Cardiac fibroblast (primary cell): ENCODE measurements around the gene RNASE12.

ENCODE experiments used
- DNase-seq, 2 donors: peaks; one replicate each; pipeline versions ENCODE4 v3.0.0 to v3.0.0-alpha.2; 2010; ENCODE audit warnings: low read depth in 2 of 2
- H3K4me3 ChIP-seq, 2 donors: replicated peaks in 1 of 2; 1 replicate in 1 of 2; 2 replicates in 1 of 2; pipeline ENCODE4 v1.5.1; 2011; ENCODE audit warnings: low read depth in 2 of 2, low read length in 2 of 2, mild to moderate bottlenecking in 2 of 2, moderate library complexity in 1 of 2
- TF ChIP-seq, protein P1 (sequence below): IDR thresholded peaks from one replicate; pipeline ENCODE4 v1.5.1; 2011; ENCODE audit warnings: low read depth, mild to moderate bottlenecking, low read length, inconsistent platforms

The RNASE12 gene

GRCh38 chr14:20563971-20564370 is 27.2 kb downstream of the RNASE12 start:
- no peak overlapping the region for H3K4me3 ChIP-seq
- TF ChIP-seq, protein P1, sequence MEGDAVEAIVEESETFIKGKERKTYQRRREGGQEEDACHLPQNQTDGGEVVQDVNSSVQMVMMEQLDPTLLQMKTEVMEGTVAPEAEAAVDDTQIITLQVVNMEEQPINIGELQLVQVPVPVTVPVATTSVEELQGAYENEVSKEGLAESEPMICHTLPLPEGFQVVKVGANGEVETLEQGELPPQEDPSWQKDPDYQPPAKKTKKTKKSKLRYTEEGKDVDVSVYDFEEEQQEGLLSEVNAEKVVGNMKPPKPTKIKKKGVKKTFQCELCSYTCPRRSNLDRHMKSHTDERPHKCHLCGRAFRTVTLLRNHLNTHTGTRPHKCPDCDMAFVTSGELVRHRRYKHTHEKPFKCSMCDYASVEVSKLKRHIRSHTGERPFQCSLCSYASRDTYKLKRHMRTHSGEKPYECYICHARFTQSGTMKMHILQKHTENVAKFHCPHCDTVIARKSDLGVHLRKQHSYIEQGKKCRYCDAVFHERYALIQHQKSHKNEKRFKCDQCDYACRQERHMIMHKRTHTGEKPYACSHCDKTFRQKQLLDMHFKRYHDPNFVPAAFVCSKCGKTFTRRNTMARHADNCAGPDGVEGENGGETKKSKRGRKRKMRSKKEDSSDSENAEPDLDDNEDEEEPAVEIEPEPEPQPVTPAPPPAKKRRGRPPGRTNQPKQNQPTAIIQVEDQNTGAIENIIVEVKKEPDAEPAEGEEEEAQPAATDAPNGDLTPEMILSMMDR = no peak
- DNase-seq = no peak

- TF ChIP-seq, protein P1 = no peak
- H3K4me3 ChIP-seq = no peak within 1 kb of the TSS
- DNase-seq = no peak
Measured at GRCh38 chr14:20560961-20561360, 30.2 kb downstream of the RNASE12 start, which contains the start of gene RNASE9. Gene RNASE9, minus strand, starts transcription at chr14:20561047.

GRCh38 chr14:20559461-20559904 is 31.7 kb downstream of the RNASE12 start:
- TF ChIP-seq, protein P1 = no peak
- H3K4me3 ChIP-seq = no peak overlapping the region
- no peak for DNase-seq

DNA sequence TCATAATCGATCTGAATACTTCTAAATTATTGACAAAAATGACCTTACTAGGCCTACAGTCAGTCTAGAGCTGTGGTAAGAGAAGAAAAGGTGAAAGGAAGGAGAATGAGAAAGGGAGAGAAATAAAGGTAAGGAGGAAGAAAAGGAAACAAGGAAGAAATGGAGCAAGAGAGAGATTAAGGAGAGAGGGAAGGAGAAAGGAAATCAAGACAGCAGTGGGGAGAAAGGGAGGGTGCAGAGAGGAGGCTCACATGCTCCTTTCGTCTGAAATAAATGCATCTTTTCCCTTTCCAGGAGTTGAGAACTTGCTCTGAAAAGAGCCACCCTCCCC is 34.0 kb downstream of the RNASE12 start:
- TF ChIP-seq, protein P1 = no peak
- no peak for DNase-seq
- no peak overlapping the region for H3K4me3 ChIP-seq

GRCh38 chr14:20556500-20557211 is 34.5 kb downstream of the RNASE12 start:
- peak; percentile 6 to 37 for DNase-seq
- H3K4me3 ChIP-seq = no peak overlapping the region
- TF ChIP-seq, protein P1 = no peak

GRCh38 chr14:20555845-20556244 is 35.3 kb downstream of the RNASE12 start:
- no peak overlapping the region for H3K4me3 ChIP-seq
- TF ChIP-seq, protein P1 = no peak
- DNase-seq = no peak

GRCh38 chr14:20553024-20553423 is 38.2 kb downstream of the RNASE12 start:
- no peak overlapping the region for H3K4me3 ChIP-seq
- no peak for DNase-seq
- TF ChIP-seq, protein P1 = no peak
